HG02943 (cell line): ENCODE data around the gene UNC45B.
"Not testable (repeated sequence)": the region's sequence is repeated elsewhere in the genome, so short reads cannot be mapped to it uniquely, and the experiment has no call there.

Source experiments
- ATAC-seq: cut with Tn5 transposase; IDR thresholded peaks from one replicate; pipeline ENCODE4 v1.9.1; 2021; ENCODE audit warnings: mild to moderate bottlenecking, low read depth, moderate library complexity; ENCODE audit not compliant: unreplicated experiment

The UNC45B gene

DNA sequence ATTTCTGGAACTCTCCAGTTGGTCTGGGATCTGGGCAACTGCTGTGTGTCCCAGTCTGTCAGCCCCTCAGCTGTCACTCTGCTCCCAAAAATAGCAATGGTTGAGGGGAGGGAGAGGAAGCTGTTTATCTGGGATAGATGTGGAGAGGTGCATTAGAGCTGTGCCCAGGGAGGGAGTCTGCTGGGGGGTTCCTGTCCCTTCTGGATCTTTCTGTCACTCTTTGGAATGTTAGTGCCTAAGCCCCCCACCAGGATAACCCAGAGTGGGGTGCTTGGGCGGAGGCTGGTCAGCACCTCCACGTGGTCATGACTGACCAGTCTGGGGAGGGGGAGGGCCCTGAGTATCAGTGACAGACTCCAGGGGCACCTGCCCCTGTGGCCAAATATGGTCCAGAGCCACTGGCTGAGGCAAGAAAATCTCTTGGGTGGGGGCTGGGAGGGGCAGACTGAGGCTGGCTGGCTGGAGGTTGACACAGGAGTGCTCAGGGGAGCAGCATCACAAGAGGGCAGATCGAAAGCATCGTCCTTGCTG is at the start of gene UNC45B:
TSS of gene UNC45B (plus strand) at position 443 of the 531 bp plus-strand sequence. CDS start 447 bp downstream, outside the sequence.
- ATAC-seq: no peak

DNA sequence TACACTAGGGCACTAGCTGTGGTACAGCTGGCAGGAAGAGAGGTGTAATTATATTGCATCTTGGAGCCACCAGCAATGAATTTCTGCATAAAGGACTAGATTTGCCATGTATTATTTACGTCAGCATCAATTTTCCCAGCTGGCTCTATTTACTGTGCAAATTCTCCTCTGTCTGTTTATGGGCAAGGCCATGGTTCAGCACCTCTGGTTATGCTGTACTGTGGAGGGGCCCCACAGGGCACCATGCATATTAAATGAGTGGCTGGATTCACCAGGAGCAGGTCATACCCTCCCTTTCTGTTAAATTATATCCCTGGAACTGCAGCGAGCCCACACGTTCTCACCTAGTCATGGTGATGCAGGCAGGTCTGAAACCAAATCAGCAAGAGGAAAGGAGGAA is 47.7 kb upstream of the UNC45B start:
- no peak for ATAC-seq

GRCh38 chr17:35101036-35101435 is 46.6 kb upstream of the UNC45B start:
- ATAC-seq: no peak

DNA sequence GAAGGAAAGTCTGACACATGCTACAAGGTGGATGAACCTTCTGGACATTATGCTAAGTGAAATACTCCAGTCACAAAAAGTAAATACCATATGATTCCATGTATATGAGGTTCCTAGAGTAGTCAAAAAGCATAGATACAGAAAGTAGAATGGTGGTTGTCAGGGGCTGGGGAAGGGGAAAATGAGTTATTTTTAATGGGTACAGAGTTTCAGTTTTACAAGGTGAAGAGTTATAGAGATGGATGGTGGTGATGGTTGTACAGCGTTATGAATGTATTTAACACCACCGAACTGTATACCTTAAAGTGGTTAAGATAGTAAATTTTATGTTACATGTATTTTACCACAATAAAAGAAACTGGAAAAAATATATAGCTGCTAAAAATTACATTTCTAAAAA is 45.9 kb upstream of the UNC45B start:
- no peak for ATAC-seq

DNA sequence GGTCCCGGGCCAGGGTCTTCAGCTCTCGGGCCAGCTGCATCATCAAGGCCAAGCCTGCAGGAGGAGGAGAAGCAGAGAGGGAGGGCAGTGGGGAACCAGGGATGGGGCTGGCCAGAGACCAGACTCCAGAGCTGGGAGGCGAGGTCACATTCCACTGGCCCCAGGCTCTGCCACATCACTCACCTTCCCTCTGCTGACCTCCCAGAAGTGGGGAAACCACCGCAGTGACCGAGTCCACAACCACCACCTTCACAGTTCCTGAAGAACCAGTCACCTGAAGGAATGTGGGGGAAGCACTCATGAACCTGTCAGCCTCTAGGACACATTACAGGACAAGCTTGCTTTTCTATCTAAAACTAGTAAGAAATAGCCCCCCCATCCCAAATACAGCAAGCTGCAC is 44.3 kb upstream of the UNC45B start:
- no peak for ATAC-seq

DNA sequence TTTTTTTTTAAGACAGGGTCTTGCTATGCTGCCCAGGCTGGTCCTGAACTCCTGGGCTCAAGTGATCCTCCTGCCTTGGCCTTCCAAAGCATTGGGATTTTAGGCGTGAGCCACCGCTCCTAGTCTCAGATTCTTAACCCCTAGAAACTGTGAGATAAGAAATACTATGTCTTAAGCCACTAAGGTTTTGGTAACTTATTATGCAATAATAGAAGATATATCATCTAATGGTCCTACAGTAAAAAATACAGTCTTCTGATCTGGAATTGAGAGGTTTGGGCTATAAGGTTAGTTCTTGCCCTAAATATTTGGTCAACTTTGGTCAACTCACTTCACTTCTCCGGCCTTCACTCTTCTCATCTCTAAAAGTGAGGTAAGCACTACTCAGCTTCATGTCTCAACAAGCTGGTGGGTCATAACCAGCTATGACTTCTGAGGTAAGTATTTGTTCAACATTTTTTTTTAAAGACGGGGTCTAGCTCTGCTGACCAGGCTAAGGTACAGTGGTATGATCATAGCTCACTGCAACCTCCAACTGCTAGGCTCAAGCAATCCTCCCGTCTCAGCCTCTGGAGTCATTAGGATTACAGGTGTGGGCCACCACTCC is 42.7 kb upstream of the UNC45B start:
- ATAC-seq: no peak

DNA sequence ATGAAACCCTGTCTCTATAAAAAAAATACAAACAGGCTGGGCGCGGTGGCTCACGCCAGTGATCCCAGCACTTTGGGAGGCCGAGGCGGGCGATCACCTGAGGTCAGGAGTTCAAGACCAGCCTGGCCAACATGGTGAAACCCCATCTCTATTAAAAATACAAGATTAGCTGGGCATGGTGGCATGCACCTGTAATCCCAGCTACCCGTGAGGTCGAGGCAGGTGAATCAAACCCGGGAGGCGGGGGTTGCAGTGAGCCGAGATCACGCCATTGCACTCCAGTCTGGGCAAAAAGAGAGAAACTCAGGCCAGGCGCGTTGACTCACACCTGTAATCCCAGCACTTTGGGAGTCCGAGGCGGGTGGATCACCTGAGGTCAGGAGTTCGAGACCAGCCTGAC is 36.8 kb upstream of the UNC45B start:
- ATAC-seq: not testable (repeated sequence)

DNA sequence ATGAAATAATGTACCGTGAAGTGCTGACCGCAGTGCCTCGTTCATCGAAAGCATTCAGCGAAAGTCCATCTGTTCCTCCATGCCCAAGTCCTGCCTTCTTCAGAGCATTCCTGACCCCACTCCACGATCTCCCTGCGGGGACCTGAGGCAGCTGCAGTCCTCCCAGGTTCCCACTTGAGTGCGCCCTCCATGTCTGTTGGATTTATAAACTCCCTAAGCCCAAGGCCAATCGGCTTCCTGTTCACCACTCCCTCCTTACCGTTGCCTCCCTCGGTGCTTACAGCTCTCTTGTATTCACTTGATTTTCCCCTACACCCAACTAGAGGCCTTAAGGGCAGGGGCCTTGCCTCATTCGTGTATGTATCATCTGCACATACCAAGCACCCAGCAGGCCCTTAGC is 30.8 kb upstream of the UNC45B start:
- ATAC-seq: no peak

DNA sequence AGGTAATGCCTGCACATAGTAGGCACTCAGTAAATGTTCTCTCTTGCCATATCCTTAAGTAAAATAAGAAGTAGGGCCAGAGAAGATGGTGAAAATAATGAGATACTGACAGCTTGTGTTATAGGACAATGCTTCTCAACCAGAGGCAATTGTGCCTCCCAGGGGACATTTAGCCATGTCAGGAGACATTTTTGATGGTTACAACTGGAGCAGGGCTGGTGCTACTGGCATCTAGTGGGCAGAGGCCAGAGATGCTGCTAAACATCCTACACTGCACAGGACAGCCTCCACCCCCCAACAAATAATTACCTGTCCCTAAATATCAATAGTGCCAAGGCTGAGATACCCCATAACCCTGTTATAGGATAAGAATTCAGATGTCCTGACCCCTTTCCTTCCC is 29.6 kb upstream of the UNC45B start:
- ATAC-seq: no peak

DNA sequence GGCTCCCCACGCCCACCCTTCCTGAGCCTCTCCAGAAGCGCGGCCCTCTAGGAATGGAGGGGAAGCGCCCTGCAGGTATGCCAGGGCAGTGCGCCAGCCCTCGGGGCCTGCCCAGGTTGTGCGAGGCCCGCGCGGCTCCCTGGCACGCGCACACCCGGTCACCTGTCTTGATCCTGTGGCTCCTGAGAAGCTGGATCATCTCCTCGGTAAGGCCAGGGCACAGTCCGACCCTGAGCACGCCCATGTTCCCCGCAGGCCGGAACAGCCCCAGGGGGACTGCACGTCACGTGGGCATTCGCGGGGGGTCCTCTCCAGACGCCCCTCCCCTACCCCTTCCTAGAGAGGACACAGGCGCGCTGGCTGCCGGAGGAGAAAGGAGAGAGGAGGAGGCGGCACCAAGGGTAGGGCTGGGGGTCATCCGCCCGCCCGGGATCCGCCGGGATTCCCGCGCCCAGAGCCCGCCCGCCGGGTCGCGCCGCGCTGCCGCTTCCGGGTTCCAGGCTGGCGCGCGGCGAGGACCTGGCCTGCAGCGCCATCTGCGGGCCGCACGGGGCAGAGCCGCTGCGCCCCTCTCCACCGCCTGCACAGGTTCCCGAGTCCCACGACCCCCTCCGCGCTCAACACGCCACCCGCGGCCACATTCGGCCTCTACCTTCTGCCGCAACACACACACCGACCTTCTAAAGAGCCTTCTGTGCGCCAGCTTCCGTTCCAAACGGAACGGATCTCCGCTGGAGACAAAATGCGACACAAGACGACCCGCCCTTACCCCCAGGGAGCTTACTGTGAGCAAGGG is 28.0 kb upstream of the UNC45B start, which contains the start of gene RAD51D:
TSS of gene RAD51D (minus strand) at position 491 of the 796 bp plus-strand sequence. CDS start at position 244, 247 bp downstream.
- peak; percentile 73 for ATAC-seq

GRCh38 chr17:35121315-35121714 is 26.3 kb upstream of the UNC45B start, which contains the start of gene FNDC8:
Gene FNDC8 (plus strand): TSS chr17:35121615. CDS start chr17:35121694, 79 bp downstream.
- ATAC-seq: no peak

DNA sequence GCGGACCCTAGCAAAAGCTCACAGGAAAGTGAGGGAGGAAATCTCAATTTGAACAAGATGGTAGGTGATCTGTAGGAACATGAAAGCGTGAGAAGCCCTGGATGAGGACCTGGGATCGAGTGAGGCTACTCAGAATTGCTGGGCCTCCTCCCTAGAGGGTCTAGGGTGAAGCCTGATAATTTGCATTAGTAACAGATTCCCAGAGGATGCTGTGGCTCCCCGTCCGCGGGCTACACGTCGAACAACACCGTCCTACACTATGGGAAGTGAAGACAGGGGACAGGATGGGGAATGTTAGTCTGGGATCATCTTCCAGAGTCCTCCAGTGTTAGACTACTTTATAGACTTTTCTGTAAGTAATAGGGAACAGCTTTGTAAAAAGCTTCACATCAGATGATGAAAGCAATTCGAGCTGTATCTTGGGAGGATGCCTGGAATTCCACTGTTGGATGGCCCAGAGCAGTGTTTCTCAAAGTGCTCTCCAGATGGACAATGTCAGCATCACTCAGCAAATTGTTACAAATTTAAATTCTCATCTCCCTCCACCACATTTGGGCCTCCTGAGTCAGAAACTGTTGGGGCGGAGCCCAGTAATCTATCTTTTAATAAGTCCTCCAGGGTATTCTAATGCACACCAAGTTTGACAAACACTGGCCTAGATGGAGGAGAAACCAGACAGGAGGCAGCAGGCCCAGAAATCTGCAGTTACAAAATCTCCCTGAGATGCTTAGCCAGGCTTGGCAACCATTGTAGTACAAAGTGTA is 19.7 kb upstream of the UNC45B start:
- no peak for ATAC-seq

DNA sequence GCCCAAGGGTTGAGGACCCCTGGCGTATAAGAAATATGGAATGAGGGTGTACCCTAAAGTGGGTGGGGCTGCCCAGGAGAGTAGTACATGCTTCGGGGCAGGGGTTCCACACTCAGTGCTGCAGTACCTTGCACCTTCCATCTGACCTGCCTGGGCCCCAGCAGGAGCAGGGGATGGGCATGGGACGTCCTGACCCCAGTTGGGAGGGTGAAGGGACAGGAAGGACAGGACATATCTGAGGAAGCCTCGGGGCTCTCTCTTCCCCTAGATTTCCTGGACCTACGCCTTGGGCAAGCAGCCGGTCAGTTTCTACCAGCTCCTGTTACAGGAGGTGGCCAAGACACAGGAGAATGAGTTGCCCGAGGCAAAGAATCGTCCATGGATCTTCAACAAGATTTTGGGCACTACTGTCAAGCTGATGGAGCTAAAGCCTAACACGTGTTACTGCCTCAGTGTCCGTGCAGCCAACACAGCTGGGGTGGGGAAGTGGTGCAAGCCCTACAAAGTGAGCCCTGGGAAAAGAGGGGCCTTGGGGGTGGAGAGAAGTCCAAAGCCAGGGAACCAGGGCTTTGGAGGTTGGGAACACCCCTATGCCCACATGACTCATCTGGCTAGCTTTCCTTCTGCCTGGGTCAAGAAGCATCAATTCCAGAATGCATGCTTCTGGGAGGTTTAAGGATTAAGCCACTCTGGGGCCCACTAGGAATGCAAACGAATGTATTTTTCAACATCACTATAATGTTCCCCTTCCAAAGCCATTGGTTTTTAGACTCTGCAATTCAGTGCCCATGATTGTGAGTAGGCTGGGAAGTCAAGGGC is 18.3 kb upstream of the UNC45B start:
- ATAC-seq: no peak

DNA sequence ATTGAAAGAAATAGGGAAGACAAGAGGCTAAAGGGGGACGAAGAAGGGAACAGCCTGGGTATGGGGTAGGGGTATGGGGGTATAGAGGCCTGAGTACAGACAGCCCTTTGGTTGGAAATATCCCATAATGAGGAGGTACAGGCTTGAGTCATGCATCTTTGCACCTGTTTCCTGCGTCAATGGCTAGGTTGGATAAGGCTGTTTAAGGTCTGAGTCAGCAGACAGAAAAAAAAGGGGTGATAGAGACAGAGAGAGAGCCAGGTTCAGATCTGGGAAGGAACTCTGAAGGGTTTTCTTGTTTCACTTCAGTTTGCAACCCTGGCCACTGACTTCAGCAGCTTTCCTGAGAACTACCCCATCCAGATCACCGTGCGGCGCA is 17.7 kb upstream of the UNC45B start:
- ATAC-seq: no peak

GRCh38 chr17:35130392-35130791 is 17.2 kb upstream of the UNC45B start:
- ATAC-seq: no peak

GRCh38 chr17:35132099-35132498 is 15.5 kb upstream of the UNC45B start:
- no peak for ATAC-seq

DNA sequence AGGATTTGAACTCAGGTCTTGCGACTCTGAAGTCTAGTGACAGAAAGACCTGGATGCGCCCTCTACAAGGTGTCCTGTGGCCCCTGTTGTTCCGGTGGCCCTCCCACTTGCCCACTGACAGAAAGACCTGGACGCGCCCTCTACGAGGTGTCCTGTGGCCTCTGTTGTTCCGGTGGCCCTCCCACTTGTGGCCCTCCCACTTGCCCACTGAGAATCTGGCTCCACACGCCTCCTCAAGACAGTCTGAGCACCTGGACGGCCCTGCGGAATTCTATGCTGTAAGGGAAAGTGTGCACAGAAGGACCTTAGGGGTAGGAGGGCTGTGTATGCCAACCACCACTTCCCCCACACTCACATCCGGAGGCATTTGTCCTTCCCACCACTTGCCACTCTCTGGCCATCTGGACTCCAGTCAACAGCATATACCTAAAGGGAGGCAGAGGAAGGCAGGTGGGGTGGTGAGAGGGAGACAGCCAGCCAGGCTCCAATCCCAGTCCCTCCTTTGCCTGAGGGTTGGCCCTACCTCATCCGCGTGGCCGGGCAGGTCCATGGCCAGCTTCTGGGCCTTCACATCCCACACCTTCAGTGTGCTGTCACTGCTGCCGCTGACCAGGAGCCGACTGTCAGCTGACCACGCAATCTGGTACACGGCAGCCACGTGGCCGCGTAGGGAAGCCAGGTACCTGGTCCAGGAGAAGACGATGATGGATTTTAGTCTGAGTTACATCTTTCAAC is 14.6 kb upstream of the UNC45B start:
- ATAC-seq: no peak

GRCh38 chr17:35135322-35135721 is 12.3 kb upstream of the UNC45B start:
- ATAC-seq: no peak

GRCh38 chr17:35138218-35138617 is 9.4 kb upstream of the UNC45B start:
- no peak for ATAC-seq
